A549 treated with AZD9567 at 1 μM for 4 hours (cell line): ENCODE data around the gene SLC6A19. TPM values are rescaled to one million over a fixed set of nuclear protein-coding genes. Genes with fewer than 3 reads are reported as not detected.

ENCODE experiments used
- total RNA-seq: library from RNA; stranded (reverse); fragments of 200-300 nt; extraction: Qiagen RNA extraction; gene quantifications from 5 replicates; pipeline ENCODE4 v1.2.3, GENCODE V29; 2022; ENCODE audit not compliant: insufficient read depth

Gene SLC6A19
- 0.20 to 0.24 TPM (median 0.22 TPM) in 4 of 5 replicates, not detected in the other for total RNA-seq

GRCh38 chr5:1201327-1202025, at the start of gene SLC6A19:
SLC6A19 (plus strand) TSS chr5:1201595; CDS start chr5:1201651, 56 bp downstream.

GRCh38 chr5:1225081-1225480, 23.7 kb downstream of the SLC6A19 start, which contains the start of gene SLC6A18:
SLC6A18 (plus strand) TSS chr5:1225381; CDS start chr5:1225478, 97 bp downstream.

Other genes starting within 250 kb of the SLC6A19 start
- gene NKD2, start 192.8 kb upstream of the SLC6A19 start, total RNA-seq: 20.8 to 25.0 TPM (median 22.9 TPM) in 5 replicates
- 19.2 to 33.2 TPM (median 32.7 TPM) in 5 replicates for gene SLC12A7, start 89.5 kb upstream of the SLC6A19 start, total RNA-seq
- not detected in 5 replicates for gene SLC6A18, start 23.8 kb downstream of the SLC6A19 start, total RNA-seq
- 2.7 to 7.3 TPM (median 3.6 TPM) in 5 replicates for gene TERT, start 93.5 kb downstream of the SLC6A19 start, total RNA-seq
- 152 to 177 TPM (median 163 TPM) in 5 replicates for gene CLPTM1L, start 143.5 kb downstream of the SLC6A19 start, total RNA-seq
- gene SLC6A3, start 243.8 kb downstream of the SLC6A19 start, total RNA-seq: 0.51 to 0.57 TPM (median 0.54 TPM) in 4 of 5 replicates, not detected in the other